ENCODE results near the gene FLVCR1.

Gene FLVCR1

DNA sequence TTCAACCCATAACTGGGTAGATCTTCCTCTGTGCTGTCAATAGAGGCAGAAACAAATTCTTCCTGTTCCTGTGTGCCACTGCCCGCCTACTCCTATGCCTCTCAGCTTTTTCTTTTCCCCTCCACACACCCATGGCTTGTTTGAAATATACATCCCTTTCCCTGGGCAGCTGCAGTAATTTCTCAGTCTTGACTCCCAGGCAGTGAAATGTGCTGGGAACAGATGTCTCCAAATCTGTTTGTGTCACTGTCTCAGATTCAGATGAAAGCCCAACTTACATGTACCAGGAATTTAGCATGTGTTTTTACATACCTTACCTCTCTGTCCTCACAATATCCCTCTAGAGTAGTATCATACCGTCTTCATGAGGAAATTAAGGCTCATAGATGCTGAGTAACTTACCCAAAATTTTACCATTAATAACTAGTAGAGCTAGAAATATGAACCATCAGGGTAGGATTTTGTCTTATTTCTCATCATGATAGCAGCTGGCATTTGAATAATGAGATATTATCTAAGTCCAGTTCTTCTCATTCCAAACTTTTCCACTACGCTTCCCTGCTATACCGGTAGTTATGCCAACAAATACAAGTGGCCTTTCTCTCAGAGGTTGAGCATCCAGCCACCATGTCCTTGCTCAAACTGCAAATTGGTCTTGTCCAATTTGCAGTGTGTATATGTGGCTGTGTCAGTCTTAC is 87.5 kb downstream of the FLVCR1 start:
- DNase-seq (ENCODE audit: low spot score), result no peak

DNA sequence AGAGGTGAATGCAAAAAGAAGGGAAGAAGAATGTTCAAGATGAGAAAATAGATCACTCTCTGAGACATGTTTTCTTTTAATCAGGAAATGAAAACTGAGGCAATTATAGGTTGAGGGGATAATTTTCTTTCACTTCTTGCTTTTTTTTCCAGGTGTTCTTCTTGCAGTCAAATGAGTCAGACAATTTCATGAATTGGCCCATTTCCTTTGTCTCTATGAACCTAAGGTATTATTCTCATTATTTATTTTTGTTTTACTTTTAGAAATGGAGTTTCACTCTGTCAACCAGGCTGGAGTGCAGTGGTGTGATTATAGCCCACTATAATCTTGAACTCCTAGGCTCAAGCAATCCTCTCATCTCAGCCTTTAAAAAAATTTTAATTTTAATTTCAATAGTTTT is 88.8 kb downstream of the FLVCR1 start:
- DNase-seq (ENCODE audit: low spot score), result no peak
